CD14-positive monocyte (primary cell): ENCODE measurements around the gene MYH9. TPM values are rescaled to one million over a fixed set of nuclear protein-coding genes. Genes with fewer than 3 reads are reported as not detected.

Experiments used
- DNase-seq, 3 donors: peaks; one replicate each; pipeline ENCODE4 v3.0.0-alpha.2; 2011 to 2022
- H2AFZ ChIP-seq: 2 replicates; pipeline ENCODE4 v1.6.0; 2012; ENCODE audit warnings: mild to moderate bottlenecking, low read depth, low read length, inconsistent platforms; ENCODE audit not compliant: insufficient read depth, poor library complexity, severe bottlenecking
- H3K27ac ChIP-seq, 2 donors: 1 replicate in 1 of 2; 2 replicates in 1 of 2; pipeline ENCODE4 v1.5.1; 2012 to 2013; ENCODE audit warnings: low read length in 2 of 2, control low read depth in 1 of 2, inconsistent platforms in 1 of 2, low read depth in 1 of 2, mild to moderate bottlenecking in 1 of 2
- H3K27me3 ChIP-seq, 2 donors: one replicate each; pipeline versions ENCODE4 v1.6.0 to v1.6.1; 2011 to 2013; ENCODE audit warnings: low read length in 2 of 2; ENCODE audit not compliant: control insufficient read depth in 2 of 2, insufficient read depth in 2 of 2
- H3K36me3 ChIP-seq, 2 donors: replicated peaks in 1 of 2; 1 replicate in 1 of 2; 2 replicates in 1 of 2; pipeline versions ENCODE4 v1.5.1 to v1.6.1; 2012 to 2013; ENCODE audit warnings: low read length in 2 of 2, control low read depth in 1 of 2, inconsistent platforms in 1 of 2, mild to moderate bottlenecking in 1 of 2; ENCODE audit not compliant: insufficient read depth in 2 of 2, control insufficient read depth in 1 of 2
- H3K4me1 ChIP-seq, 2 donors: 1 replicate in 1 of 2; 2 replicates in 1 of 2; pipeline versions ENCODE4 v1.5.1 to v1.6.1; 2012 to 2013; ENCODE audit warnings: low read length in 2 of 2, control low read depth in 1 of 2, inconsistent platforms in 1 of 2, mild to moderate bottlenecking in 1 of 2, moderate library complexity in 1 of 2; ENCODE audit not compliant: insufficient read depth in 2 of 2, control insufficient read depth in 1 of 2
- H3K4me2 ChIP-seq: replicated peaks from 2 replicates; pipeline ENCODE3; 2012; ENCODE audit warnings: low read length, moderate library complexity, mild to moderate bottlenecking; ENCODE audit not compliant: poor library complexity, severe bottlenecking; ENCODE audit errors: extremely low read depth
- H3K4me3 ChIP-seq, 3 experiments: fragments of 200-600 bp in 1 of 3; sonication (generic) in 1 of 3; replicated peaks in 1 of 3; 1 replicate in 2 of 3; 2 replicates in 1 of 3; pipeline ENCODE4 v1.5.1; 2011 to 2013; ENCODE audit warnings: low read length in 3 of 3, mild to moderate bottlenecking in 3 of 3, control low read depth in 2 of 3, low read depth in 2 of 3, inconsistent platforms in 1 of 3, moderate library complexity in 1 of 3
- H3K79me2 ChIP-seq: 2 replicates; pipeline ENCODE4 v1.6.0; 2012; ENCODE audit warnings: mild to moderate bottlenecking, control low read depth, inconsistent platforms, low read length, moderate library complexity; ENCODE audit not compliant: insufficient read depth
- H3K9ac ChIP-seq: 2 replicates; pipeline ENCODE4 v1.6.0; 2017; ENCODE audit warnings: low read length, mild to moderate bottlenecking; ENCODE audit not compliant: insufficient read depth, poor library complexity, severe bottlenecking
- H3K9me3 ChIP-seq, 2 donors: replicated peaks in 1 of 2; 1 replicate in 1 of 2; 2 replicates in 1 of 2; pipeline versions ENCODE4 v1.5.1 to v1.6.1; 2012 to 2013; ENCODE audit warnings: low read length in 2 of 2, control low read depth in 1 of 2; ENCODE audit not compliant: control insufficient read depth in 1 of 2, insufficient read depth in 1 of 2
- H4K20me1 ChIP-seq: 2 replicates; pipeline ENCODE4 v1.6.0; 2012; ENCODE audit warnings: mild to moderate bottlenecking, low read length, control low read depth, moderate library complexity; ENCODE audit not compliant: insufficient read depth
- H3K27ac Mint-ChIP-seq, 7 donors: one replicate each; pipeline ENCODE4 v1.8.0; 2020; ENCODE audit warnings: mild to moderate bottlenecking in 7 of 7, mixed read lengths in 7 of 7, moderate library complexity in 6 of 7, inconsistent platforms in 2 of 7
- H3K27me3 Mint-ChIP-seq, 3 donors: one replicate each; pipeline ENCODE4 v1.8.0; 2021 to 2022; ENCODE audit warnings: low read depth in 3 of 3, mild to moderate bottlenecking in 3 of 3, mixed read lengths in 3 of 3, moderate library complexity in 3 of 3, inconsistent platforms in 1 of 3
- H3K36me3 Mint-ChIP-seq, 2 donors: one replicate each; pipeline ENCODE4 v1.8.0; 2020; ENCODE audit warnings: mixed read lengths in 2 of 2, inconsistent platforms in 1 of 2, mild to moderate bottlenecking in 1 of 2
- H3K4me1 Mint-ChIP-seq: one replicate; pipeline ENCODE4 v1.8.0; 2020; ENCODE audit warnings: mild to moderate bottlenecking, mixed read lengths
- H3K4me3 Mint-ChIP-seq, 2 donors: one replicate each; pipeline ENCODE4 v1.8.0; 2020; ENCODE audit warnings: mild to moderate bottlenecking in 2 of 2, mixed read lengths in 2 of 2, moderate library complexity in 1 of 2
- H3K9me3 Mint-ChIP-seq, 7 donors: one replicate each; pipeline ENCODE4 v1.8.0; 2020 to 2022; ENCODE audit warnings: mixed read lengths in 7 of 7, mild to moderate bottlenecking in 6 of 7, moderate library complexity in 6 of 7, inconsistent platforms in 2 of 7
- CTCF ChIP-seq: fragments of 200-600 bp; IDR thresholded peaks from one replicate; pipeline ENCODE4 v1.8.0; 2022; ENCODE audit warnings: antibody characterized with exemption, mild to moderate bottlenecking
- WGBS: methylation state at CpG from one replicate; pipeline ENCODE4 v1.1.5; 2013; ENCODE audit warnings: missing lambda C conversion rate; ENCODE audit not compliant: insufficient coverage; 5-methylcytosine and 5-hydroxymethylcytosine counted together
- intact Hi-C, 2 donors: fragments of 100-400 bp; cut with micrococcal nuclease; formaldehyde crosslinking; loops; one replicate each; pipeline versions ENCODE4 v1.15.0 to v1.15.1; 2023
- polyA plus RNA-seq, 3 donors: library from polyadenylated mRNA; depleted of rRNA in 1 of 3; unstranded in 2 of 3; stranded (reverse) in 1 of 3; fragments of 300-500 nt in 2 of 3; fragments of >200 nt in 1 of 3; fragmentation: Illumina TruSeq in 2 of 3; gene quantifications; 1 replicate in 2 of 3; 2 replicates in 1 of 3; pipeline ENCODE4 v1.2.3, GENCODE V29; 2012 to 2021

Gene MYH9
- polyA plus RNA-seq, 3 donors = 35.6 to 163 (median 79.5) TPM

GRCh38 chr22:36419912-36420882 lies 32.4 kb upstream of the MYH9 start:
- peaks cover 35 to 48% of the 10 kb centered on the region in 2 donors for H3K4me1 ChIP-seq
- intact Hi-C loops = no loop called here
- no peak for DNase-seq
- TF ChIP-seq CTCF = no peak
- H3K79me2 ChIP-seq = no peaks in the 10 kb centered on the region
- H3K4me2 ChIP-seq = no peak overlapping the region
- no peak overlapping the region for H3K27ac ChIP-seq
- Mint-ChIP-seq H3K9me3 (peaks cover 0 to 1% (median 0%) of the 10 kb centered on the region in 7 donors), H3K36me3 (peaks cover 0 to 2% of the 10 kb centered on the region in 2 donors), H3K27ac (peak overlapping the region in 2 of 7 donors; percentile 20 to 87), H3K4me1 (peaks cover 51% of the 10 kb centered on the region), H3K27me3 (no peaks in the 10 kb centered on the region), H3K4me3 (no peak overlapping the region)
- no peak overlapping the region for H2AFZ ChIP-seq
- H3K36me3 ChIP-seq = no peaks in the 10 kb centered on the region
- H3K27me3 ChIP-seq = no peaks in the 10 kb centered on the region
- no peaks in the 10 kb centered on the region for H4K20me1 ChIP-seq
- no peaks in the 10 kb centered on the region for H3K9me3 ChIP-seq
- no peak overlapping the region for H3K4me3 ChIP-seq
- WGBS = 96% methylated on average over 17 of the region's 21 CpGs
- H3K9ac ChIP-seq = no peak overlapping the region

DNA sequence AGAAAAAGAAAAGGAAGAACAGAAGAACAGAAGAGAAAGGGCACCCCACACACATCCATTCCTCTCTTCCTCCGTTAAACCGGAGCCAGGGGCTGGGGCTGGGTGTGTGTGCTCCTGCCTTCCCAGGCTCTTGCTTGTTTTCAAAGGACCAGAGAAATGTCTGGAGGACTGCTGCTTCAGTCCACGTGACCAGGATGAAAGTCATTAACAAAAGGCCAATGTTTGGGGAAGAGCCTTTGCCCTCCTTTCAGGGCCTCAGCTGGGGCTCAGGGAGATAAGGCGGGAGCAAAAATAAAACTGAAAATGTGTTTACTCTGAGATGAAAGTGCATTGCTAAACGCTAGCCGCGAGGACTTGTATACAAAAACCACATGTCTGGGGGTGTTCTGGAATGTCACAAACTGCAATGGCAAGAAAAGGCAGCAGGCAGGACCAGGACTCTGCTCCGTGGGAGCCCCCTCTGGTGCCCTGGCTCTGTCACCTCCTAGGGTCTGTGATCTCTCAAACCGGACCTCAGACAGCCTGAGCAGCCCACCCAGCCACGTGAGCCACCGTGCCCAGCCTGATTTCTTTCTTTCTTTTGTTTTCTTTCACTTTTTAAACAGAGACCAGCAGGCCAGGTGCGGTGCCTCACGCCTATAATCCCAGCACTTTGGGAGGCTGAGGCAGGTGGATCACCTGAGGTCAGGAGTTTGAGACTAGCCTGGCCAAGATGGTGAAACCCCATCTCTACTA lies 31.6 kb upstream of the MYH9 start:
- Histone ChIP-seq H3K4me3 (peak overlapping the region in 1 of 3 experiments; percentile 51), H3K27ac (peak overlapping the region; percentile 44 to 67)

More for the DNA sequence above, 31.6 kb upstream of the MYH9 start:
- no peaks in the 10 kb centered on the region for H3K27me3 Mint-ChIP-seq
- intact Hi-C loops = no loop called here
- peaks cover 43% of the 10 kb centered on the region for H3K4me1 Mint-ChIP-seq
- peak in 2 of 3 donors; percentile 28 to 35 for DNase-seq
- no peaks in the 10 kb centered on the region for H3K9me3 ChIP-seq
- peak overlapping the region; percentile 15 for H3K9ac ChIP-seq
- peak overlapping the region; percentile 59 for H3K4me2 ChIP-seq
- peak overlapping the region; percentile 67 to 68 for H3K4me3 Mint-ChIP-seq
- H3K36me3 ChIP-seq = no peaks in the 10 kb centered on the region
- WGBS = 24% methylated on average over 9 of the region's 13 CpGs
- peaks cover 26 to 40% of the 10 kb centered on the region in 2 donors for H3K4me1 ChIP-seq
- H3K79me2 ChIP-seq = no peaks in the 10 kb centered on the region
- H3K27me3 ChIP-seq = no peaks in the 10 kb centered on the region
- peak overlapping the region; percentile 63 for H2AFZ ChIP-seq
- H4K20me1 ChIP-seq = no peaks in the 10 kb centered on the region
- H3K27ac Mint-ChIP-seq = peak overlapping the region; percentile 41 to 89 (median 78)
- H3K36me3 Mint-ChIP-seq = no peaks in the 10 kb centered on the region
- H3K9me3 Mint-ChIP-seq = no peaks in the 10 kb centered on the region
- no peak for TF ChIP-seq CTCF
